Fibroblast of gingiva (primary cell): ENCODE results near the gene SAMD5.
A peak's percentile ranks its signal among the peaks of the same experiment; 100 is the strongest.

Experiments used
- DNase-seq: peaks from one replicate; pipeline ENCODE4 v3.0.0-alpha.2; 2011; ENCODE audit warnings: low read depth

Gene SAMD5

DNA sequence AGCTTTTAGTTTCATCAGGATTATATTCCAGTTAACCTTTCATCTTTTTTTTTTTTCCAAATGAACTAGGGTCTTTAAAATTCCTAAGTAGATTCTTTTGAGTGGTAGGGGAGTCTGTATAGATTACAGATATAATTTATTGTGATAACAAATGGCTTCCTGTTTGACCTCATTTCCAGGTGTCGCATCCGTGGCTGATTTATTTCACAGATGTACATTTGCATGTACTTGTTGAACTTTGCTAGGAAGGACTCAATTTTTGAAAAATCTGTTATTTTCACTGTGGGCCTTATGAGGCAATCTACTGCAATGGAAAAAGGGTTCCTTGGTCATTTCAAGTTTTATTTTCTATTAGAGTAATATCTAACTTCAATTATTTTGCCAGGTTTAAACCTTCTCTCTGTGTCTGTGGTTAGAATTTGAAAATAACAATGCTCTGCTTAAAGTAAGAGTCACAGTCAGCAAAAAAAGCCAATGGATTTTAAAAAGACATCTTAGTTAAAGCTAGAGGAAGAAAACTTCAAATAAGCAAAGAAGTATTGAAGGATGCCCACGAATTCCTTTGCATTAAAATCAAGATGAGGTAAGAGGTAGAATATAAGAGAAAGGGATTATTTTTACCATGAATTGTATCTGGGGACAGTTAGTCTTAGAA lies 57.9 kb downstream of the SAMD5 start:
- DNase-seq = no peak

DNA sequence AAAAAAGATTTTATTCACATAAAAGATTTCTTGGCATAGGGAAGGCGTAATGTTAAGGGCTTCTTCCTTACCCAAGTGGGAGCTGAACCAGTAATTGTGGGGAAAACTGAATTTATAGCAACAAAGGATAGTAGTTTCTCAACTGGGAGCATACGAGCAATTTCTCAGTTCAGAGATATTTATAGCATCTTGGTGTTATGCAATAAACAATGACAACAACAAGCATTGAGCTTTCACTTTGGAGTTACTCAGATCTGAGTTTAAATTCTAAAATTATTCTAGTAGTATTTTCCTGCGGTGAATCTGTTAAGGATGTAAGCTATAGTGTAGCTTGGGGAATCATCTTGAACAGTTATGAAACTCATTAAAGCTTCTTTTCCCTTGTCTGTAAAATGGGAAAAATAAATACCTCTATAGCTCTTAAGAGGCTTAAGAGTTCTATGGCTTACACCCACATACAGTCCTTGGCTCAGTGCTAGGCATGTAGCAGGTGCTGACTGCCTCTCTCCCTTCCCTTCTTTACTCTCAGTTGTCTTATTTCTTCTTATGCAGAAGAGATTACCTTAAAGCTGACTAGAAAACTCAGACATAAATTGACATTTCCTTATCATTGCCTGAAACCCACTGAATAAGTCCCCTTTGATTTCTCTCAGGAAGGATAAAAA lies 58.8 kb downstream of the SAMD5 start:
- DNase-seq = peak; percentile 48

DNA sequence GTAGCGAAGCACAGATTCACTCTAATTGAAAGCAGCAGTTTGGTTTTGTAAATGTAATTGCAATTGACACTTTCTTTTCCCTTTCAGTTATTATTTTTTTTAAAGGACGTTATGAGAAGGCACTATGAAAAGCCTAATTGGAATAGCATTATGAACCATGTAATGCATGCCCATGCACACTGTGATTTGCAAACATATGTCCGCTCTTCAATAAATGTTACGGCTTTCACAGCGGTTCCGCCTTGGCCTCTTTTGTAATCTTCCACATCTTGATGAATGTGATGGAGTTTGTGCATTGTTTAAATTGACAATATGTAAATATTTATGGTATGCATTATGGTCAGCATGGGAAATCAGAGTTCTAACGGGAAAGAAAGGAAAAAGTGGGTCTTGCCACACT lies 61.3 kb downstream of the SAMD5 start:
- no peak for DNase-seq

DNA sequence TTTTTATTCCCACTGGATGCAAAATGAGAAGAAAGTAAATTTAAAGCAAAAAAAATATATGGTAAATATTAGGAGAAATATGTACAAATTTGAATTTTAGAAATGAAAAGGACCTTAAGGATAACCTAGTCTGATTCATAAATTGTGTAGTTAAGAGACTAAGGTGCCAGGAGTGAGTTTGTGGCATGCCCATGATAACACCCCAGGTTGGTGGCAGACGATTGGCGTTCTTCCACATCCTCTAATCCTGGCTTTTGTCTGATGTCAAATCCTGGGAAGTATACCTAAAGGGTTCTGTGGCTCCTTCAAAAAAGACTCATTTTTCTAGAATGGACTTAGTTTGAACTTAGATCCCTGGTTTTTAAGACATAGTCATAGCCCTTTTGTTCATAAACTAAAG lies 62.2 kb downstream of the SAMD5 start:
- DNase-seq = no peak

DNA sequence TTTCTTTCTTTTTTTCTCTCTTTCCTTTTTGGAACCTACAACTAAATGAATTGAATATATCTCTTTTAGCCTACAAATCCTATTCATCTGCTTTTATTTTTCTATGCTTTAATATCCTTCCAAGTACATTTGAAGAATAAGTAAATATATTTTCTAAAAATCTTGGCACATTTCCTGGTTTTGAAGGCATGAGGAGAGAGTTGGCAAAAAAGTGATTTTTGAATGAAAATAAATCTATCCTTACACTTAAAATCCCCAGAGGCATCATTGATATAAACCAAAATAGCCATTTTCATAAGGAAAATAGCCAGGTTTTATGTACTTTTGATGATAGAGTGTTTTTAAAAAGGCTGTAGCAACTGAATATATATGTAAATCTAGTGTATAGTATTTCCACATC lies 69.0 kb downstream of the SAMD5 start:
- peak; percentile 41 for DNase-seq

DNA sequence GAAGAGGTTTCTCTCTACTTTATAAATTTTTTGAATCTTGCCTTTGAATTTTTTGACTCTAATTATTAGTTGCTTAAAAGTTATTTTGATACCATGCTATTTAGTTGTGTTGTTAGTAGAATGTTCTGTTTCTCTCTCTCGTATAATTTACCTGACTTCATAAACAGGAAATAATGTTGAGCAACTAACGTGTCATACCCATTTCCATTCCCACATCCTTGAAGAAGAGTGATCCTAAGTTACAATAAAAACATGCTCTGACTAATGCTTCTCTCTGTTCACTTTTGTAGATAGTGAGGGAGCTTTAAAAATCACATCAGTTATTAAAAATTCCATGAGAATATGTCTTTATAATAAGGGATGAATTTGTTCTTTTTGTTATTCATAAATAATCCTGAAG lies 69.7 kb downstream of the SAMD5 start:
- DNase-seq = no peak

DNA sequence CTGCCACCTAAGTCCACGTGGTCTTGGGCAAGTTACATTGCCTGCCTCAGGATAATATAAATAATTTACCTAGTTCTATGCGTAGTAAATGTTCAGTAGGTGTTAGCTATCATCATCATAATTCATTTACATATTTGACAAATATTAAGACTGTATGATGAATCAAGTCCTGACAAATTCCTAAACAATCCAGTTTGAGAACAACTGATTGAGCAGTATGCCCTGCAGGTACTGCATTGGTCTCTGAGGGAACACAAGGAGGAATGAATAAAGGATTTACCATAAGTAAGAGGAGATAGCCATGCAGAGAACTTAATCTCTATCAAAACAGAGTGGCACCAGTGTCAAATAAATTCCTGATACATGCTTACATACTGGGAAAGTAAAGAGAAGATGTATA lies 70.4 kb downstream of the SAMD5 start:
- no peak for DNase-seq

DNA sequence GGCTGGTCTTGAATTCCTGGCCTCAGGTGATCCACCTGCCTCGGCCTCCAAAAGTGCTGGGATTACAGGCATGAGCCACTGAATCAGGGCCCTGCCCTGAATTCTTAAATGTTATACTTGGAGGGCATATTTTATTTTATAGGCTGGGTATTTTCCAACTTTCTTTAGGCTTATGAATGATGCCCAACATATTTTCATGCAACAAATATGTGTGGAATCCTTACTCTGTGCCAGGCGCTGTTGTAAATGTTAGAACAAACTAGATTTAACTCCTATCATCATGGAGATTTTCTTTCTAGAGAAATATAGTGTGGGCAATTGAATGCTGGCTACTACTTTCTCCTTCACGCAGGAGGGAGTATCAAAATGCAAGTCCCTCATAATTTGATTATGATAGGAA lies 71.2 kb downstream of the SAMD5 start:
- DNase-seq = peak; percentile 58

DNA sequence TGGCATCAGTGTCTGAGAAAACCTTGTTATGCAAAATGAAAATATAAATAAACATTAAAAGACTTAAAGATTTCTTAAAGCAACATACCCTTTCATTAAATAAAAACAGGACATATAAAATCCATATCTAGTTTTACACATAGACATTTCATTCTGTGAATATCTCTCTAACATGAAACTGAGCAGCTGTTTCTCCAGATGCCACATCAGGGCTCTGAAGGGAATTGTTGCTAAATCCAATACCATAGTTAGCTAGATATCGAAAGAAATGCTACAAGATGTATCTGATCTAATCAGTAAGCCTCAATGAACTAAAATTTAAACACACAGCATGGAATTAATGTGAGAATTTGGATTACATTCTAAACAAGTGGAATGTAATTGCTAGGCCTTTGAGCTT lies 74.5 kb downstream of the SAMD5 start:
- no peak for DNase-seq

DNA sequence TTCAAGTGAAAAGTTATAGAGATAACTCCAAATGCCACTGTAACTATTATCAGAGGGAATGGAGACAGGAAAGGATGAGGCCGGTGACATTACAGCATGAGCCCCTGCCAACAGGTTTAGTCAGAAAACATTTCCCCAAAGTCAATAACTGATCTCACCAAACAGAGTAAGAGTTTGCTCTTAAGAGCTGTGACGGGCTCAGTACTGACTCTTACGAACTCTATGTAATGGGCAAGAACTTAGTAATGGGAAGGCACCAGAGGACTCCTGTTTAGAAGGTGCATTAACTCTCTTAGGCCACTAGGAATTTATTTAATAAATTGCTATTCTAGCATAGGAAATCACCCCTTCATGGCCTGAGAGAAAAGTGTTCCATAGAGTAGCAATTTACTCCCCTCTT lies 76.8 kb downstream of the SAMD5 start:
- no peak for DNase-seq

DNA sequence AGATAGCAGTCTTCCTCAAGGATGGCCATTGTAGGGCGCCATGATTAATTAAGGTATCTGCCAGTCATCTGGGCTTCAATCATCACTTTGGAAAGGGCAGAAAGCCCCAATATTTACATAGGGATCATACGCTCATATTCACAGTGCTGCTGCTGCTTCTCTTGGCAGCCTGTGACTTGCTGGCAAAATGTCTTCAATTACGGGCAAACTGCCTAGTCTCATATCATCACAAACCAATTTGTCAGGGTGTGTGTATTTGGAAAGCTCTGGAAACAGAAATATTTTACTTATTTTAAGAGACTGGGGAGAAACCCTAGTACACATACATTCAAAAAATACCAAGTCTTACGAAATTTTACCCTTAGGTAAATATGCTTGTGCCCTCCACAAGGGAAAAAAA lies 77.6 kb downstream of the SAMD5 start:
- DNase-seq = peak; percentile 89

DNA sequence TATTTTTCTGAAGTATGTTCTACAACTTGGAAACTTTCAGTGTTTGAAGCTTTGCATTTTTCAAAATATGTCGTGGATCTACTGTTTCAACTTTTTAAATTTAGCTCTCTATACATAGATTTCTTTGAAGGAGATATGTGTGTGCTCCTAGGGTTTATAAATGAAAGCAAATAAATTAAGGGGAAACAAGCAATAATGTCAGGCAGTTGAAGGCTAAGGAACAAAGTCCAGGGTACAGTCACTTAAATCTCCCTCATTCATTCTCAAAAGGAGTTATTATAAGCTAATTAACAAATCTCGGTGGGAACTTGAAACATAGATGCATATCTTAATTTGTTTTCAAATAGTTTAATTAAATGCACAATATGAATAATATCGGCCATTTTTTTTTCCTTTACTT lies 79.4 kb downstream of the SAMD5 start:
- no peak for DNase-seq

DNA sequence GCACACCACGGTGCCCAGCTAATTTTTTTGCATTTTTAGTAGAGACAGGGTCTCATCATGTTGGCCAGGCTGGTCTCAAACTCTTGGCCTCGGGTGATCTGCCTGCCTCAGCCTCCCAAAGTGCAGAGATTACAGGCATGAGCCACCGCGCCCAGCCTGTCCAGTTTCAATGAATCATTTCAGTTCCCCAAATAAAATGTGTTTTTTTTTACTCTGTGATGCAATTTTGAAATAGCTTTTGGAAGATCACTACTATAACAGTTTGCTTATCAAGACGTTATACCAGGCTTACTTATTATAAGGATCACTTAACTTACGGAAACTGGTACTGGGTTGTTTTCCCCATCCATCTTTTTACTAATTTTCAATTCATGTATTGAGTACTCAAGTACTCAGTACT lies 80.0 kb downstream of the SAMD5 start:
- no peak for DNase-seq

DNA sequence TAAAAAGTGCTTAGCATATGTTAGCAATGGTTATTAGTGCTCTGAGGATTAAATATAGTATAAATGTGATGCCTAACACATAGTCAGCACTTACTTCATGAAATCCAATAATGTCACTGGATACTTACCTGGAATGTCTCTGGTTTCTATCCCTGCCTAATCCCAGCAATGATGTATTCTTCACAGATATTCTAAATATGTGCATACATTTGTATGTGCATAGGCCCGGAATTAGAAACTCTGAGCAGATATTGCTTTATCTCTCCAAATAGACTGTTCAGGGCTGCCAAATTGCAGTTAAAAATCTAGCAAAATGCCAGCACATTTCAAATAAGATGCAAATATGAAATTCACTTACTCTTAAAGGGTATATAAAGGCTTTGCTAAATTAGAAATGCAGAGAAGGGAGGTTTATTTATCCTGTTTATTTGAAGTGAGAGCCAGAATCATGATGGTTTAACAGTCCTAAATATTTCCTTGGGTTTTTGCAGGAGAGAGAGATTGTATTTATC lies 81.3 kb downstream of the SAMD5 start:
- no peak for DNase-seq

DNA sequence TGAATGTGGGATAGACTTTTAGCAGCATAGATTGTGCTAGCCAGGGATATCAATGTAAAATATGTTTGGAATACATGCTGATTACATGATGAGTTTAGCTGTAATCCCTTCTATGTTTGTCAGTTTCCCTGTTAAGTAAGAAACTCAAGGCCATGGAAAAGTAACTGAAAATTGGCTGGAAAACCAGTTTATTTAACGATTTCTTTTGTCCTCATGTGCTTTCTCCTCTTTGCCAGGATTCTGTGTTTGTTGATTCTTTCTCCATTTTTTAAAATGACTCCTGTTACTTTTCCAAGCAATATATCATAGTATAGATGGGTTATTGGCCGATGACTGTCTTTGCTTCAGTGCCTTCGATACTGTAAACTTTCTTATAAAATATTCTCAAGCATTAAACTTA lies 87.5 kb downstream of the SAMD5 start:
- DNase-seq = no peak

DNA sequence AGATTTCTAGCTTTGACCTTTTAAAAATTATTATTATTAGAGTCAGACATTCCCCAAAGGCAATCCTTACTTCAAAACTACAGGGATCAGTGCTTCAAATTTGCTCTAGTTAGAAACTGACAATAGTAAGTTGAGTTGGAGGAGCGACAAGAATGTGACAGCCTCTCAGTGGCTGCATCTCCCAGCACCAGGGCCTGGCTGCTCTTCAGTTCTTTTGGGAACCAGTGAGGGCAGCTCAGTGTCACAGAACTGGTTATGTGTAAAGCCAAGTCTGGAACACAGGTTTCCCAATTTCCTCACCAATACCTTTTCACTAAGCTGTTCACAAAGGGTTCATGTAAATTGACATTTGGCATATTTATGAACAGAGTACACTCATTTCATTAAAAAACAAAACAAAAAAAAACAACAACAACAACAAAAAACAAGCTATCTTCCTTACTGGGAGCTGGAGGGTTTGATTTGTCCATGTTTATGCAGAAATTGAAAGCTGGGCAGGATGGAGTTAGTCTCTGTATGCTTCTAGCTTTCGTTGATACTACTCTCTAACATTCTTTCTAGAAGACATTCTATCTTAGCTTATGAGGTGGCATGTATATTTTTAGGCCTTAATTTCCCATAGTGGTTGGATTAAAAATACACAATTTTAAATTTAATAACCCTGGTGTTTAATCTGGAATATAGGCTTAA lies 95.0 kb downstream of the SAMD5 start:
- peak; percentile 38 for DNase-seq

DNA sequence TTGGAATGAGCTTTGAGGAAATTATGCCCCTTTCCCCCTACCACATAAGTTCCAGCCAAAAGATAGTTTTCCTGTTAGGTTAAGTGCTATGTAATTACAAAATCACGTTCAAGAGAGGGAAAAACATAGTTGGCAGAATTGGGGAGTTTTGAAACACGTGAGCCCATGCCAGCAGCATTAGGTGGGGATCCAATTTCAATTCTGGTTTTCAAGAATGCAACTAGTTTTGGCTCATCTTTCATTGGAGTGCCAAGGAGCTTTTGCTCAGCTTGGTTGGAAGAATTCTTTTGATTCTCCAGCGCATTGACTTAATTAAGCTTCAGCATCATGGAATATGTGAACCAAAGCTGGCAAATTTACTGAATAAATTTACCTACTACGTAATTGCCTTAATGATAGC lies 95.9 kb downstream of the SAMD5 start:
- peak; percentile 95 for DNase-seq

DNA sequence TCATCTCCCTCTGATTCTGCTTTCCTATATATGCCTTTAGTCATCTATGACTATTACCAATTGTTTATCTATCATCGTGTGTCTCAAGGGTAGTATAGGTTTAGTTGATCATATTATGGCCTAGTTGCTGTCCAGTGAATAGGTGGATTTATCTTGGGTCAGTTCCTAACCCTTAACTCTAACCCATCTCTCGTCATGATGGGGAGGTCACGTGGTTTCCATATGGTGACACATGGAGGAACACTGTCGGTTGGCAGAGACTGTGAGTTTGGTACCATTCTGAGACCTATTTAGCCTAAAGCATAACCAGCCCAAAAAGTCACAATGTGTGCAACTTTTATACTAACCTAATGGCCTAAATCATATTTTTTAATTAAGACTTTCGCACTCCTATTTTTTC lies 103.5 kb downstream of the SAMD5 start:
- DNase-seq = no peak

DNA sequence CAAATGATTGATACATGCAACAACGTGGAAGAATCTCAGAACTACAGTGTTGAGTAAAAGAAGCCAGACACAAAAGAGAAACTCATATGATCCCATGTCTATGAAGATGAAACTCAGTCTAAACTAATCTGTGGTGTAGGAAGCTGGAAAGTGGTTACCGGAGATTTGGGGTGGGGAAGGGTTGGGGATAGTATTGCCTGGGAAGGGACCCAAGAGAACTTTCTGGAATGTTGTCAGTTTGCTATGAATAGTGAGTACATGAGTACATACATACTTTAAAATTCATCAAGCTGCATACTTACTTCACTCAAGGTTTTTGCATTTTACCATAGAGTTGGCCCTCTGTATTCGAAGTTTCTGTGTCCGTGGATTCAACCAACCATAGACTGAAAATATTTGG lies 106.0 kb downstream of the SAMD5 start:
- DNase-seq = peak; percentile 51

DNA sequence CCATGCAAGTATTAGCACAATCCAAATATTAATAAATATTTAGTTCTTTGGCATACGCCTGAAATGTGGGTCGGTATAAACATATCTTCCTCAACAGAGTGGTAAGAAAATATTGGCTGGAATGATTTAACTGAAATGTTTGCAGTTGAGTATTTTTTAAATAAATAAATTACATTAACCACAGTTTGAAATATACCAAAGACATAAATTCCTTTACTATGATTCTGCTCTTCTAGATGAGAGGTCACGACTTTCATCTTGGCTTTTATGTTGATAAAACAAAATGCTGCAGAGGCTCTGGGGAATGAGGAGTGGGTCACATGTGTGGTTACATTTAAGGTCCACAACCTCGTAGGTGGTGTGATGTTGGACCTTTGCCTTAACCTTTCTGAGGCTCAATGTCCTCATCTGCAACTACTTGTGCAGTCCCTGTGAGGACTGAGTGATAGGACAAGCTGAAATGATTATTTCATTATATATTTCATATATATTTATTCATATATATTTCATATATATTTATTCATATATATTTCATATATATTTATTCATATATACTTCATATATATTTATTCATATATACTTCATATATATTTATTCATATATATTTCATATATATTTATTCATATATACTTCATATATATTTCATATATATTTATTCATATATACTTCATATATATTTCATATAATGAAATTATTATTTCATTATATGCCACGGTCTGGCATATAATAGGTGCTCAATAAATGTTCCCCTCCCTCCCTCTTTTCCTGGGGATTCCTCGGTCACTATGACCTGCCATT lies 107.4 kb downstream of the SAMD5 start:
- peak; percentile 56 for DNase-seq

DNA sequence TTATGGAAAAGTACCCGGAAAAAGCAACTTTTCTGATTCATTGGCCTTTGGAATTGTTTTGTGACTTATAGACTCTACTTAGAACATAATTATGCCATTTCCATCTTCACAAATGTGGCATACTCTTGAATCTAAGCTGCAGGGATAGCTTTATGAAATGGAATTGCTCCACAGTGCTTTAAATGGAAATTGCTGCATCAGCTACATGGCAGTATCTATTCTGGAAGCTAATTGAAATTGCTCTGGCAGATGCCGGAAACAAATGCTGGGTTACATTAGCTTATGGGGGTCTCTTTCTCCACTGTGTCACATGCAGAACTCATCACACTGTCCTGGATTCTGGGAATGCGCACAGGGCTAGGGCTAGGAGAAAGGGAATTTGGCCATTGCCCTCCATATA lies 108.9 kb downstream of the SAMD5 start:
- DNase-seq = no peak

DNA sequence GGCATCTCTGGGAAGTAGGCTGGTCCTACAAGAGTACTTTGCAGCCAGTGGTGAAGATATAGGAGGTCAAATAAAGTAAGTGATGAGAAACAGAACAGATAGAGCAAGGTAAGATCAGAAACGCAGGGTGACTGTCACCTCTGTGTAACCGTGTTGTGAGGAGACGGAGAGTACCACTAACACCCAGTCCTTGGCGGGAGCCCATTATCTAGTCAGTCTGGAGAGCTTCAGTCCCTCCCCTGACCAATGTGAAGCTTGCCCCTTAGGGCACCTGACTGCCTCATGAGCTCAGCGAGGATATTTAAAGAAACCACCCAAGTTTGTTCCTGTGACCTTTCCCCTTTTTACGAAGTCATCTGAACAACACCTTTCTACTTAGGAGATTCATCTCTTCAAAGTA lies 110.0 kb downstream of the SAMD5 start:
- no peak for DNase-seq

DNA sequence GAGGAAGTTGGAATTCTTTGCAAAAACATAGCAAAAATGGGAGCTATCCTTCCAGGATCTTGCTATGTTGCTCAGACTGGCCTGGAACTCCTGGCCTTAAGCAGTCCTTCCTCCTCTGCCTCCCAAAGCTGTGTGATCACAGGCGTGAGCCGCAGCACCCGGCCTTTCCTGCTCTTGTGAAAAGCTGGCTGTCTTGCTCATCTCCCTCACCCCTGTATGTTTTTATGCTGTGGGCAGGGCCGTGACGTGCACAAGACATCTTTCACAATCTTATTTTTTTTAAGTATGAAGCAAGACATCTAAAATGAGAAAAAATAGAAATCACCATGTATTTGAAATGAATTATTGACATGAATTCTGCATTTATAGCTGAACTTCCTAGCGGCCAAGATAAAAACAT lies 110.4 kb downstream of the SAMD5 start:
- peak; percentile 90 for DNase-seq
